Prostate gland (tissue), 2 donors: ENCODE data around the gene CTNNAL1. TPM values are rescaled to one million over a fixed set of nuclear protein-coding genes. Genes with fewer than 3 reads are reported as not detected.

Experiments
- DNase-seq: peaks from one replicate; pipeline ENCODE4 v3.0.0-alpha.2; 2019; ENCODE audit warnings: low spot score
- H3K27ac ChIP-seq, 2 donors: fragments of 200-600 bp; sonication (generic); 2 replicates each; pipeline ENCODE4 v1.5.1; 2017 to 2019
- H3K27me3 ChIP-seq: fragments of 200-600 bp; sonication (generic); replicated peaks from 2 replicates; pipeline ENCODE4 v1.5.1; 2019; ENCODE audit not compliant: insufficient read depth
- H3K36me3 ChIP-seq, 2 donors: fragments of 200-600 bp; sonication (generic); 1 replicate in 1 of 2; 2 replicates in 1 of 2; pipeline versions ENCODE4 v1.5.1 to v1.8.1; 2017 to 2019
- H3K4me1 ChIP-seq: fragments of 200-600 bp; sonication (generic); replicated peaks from 2 replicates; pipeline ENCODE4 v1.5.1; 2019
- H3K4me3 ChIP-seq, 2 donors: fragments of 200-600 bp; sonication (generic); 2 replicates each; pipeline ENCODE4 v1.5.1; 2017 to 2019
- H3K9me3 ChIP-seq: fragments of 200-600 bp; sonication (generic); 2 replicates; pipeline ENCODE4 v1.5.1; 2017
- POLR2A ChIP-seq: fragments of 450-650 bp; IDR thresholded peaks from one replicate; pipeline ENCODE4 v1.6.1; 2016; ENCODE audit warnings: antibody characterized with exemption, mild to moderate bottlenecking
- POLR2AphosphoS5 ChIP-seq: sonication (generic); formaldehyde crosslinking; IDR thresholded peaks from one replicate; pipeline ENCODE4 v1.6.1; 2017; ENCODE audit warnings: antibody characterized with exemption
- WGBS: methylation state at CpG from one replicate; pipeline ENCODE4 v1.1.5; 2018; 5-methylcytosine and 5-hydroxymethylcytosine counted together
- intact Hi-C: fragments of 100-400 bp; cut with DNase I; formaldehyde crosslinking; loops from one replicate; pipeline ENCODE4 v1.14.2; 2022
- total RNA-seq, 2 donors: library from RNA; depleted of rRNA; stranded (reverse); fragments of >200 nt; gene quantifications; one replicate each; pipeline ENCODE4 v1.1.0, GENCODE V29; 2016
- TF ChIP-seq, protein P1 (sequence below), 4 experiments: fragments of 200-600 bp in 2 of 4; fragments of 450-650 bp in 2 of 4; sonication (generic) in 2 of 4; IDR thresholded peaks; 1 replicate in 3 of 4; 2 replicates in 1 of 4; pipeline ENCODE4 v1.5.1; 2016 to 2019; ENCODE audit warnings: antibody characterized with exemption in 4 of 4, mild to moderate bottlenecking in 2 of 4, moderate library complexity in 2 of 4

The CTNNAL1 gene
- total RNA-seq, 2 donors from 2014 or later = 20.2 to 74.6 TPM

DNA sequence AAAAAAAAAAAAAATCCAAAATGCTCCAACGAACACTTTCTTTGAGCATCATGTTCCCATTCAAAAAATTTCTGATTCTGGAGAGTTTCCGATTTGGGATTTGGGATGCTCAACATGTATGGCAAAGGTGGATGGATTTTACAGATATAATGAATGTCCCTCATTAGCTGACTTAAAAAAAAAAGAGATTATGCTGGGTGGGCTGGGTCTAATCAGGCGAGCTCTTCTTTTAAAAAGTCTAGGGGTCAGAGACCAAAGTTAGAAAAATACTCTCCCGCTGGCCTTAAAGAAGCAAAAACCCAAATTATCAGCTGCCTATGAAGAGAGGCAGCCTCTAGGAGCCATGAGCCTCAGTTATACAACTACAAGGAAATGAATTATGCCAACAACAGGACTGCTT, 15.2 kb upstream of the CTNNAL1 start:
- Histone ChIP-seq H3K27me3 (no peaks in the 10 kb centered on the region), H3K9me3 (no peaks in the 10 kb centered on the region), H3K4me3 (no peak overlapping the region), H3K36me3 (no peaks in the 10 kb centered on the region), H3K27ac (no peak overlapping the region), H3K4me1 (no peaks in the 10 kb centered on the region)
- WGBS = 96% methylated on average over 4 of the region's 4 CpGs
- no peak for DNase-seq
- intact Hi-C loops = no loop called here
- TF ChIP-seq POLR2A (no peak), POLR2AphosphoS5 (no peak)
- TF ChIP-seq, protein P1, sequence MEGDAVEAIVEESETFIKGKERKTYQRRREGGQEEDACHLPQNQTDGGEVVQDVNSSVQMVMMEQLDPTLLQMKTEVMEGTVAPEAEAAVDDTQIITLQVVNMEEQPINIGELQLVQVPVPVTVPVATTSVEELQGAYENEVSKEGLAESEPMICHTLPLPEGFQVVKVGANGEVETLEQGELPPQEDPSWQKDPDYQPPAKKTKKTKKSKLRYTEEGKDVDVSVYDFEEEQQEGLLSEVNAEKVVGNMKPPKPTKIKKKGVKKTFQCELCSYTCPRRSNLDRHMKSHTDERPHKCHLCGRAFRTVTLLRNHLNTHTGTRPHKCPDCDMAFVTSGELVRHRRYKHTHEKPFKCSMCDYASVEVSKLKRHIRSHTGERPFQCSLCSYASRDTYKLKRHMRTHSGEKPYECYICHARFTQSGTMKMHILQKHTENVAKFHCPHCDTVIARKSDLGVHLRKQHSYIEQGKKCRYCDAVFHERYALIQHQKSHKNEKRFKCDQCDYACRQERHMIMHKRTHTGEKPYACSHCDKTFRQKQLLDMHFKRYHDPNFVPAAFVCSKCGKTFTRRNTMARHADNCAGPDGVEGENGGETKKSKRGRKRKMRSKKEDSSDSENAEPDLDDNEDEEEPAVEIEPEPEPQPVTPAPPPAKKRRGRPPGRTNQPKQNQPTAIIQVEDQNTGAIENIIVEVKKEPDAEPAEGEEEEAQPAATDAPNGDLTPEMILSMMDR (IDR thresholded peaks at IDR 0.05) = no peak

DNA sequence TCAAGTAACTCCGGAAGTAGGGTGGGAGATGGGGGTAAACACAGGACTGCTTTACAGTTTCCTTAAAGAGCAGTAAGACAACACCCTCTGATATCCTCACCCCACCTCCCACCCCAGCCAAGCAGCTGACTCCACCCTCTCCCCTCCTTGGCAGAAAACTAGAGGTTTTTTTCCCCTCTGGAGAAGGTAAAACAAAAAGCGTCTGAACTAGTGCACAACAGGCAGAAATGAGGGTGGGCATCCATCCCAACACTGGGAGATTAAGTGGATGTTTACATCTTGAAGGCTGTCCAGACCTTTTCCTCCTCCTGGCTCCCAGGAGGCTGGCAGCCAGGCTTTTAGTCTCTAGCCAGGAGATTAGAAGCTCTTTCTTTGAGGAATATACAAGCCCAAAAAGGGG, 13.9 kb upstream of the CTNNAL1 start:
- no peak overlapping the region for H3K27ac ChIP-seq

DNA sequence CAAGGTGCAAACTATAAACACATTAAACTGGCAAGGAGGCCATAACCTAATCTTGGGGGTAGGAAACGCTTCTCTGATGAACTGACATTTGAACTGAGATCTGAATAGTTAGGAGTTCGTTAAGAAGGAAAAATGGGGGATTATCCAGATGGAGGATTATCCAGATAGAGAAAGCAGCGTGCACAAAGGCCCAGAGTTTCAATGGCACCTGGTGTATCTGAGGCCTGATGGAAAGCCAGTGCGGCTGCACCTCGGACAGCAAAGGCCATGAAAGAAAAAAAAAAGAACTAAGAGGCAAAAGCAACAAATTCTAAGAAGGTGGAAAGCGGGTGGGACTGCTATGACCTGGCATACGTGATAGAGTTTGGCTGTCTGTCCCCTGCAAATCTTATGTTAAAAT, 13.0 kb upstream of the CTNNAL1 start:
- no peaks in the 10 kb centered on the region for H3K4me1 ChIP-seq
- no peak overlapping the region for H3K27ac ChIP-seq
- 92% methylated on average over 7 of the region's 7 CpGs for WGBS
- H3K4me3 ChIP-seq = no peak overlapping the region
- H3K9me3 ChIP-seq = no peaks in the 10 kb centered on the region
- H3K36me3 ChIP-seq = no peaks in the 10 kb centered on the region
- no peak for DNase-seq
- intact Hi-C loops = no loop called here
- TF ChIP-seq, protein P1 (IDR thresholded peaks at IDR 0.05) = no peak
- TF ChIP-seq POLR2A = no peak
- TF ChIP-seq POLR2AphosphoS5 = no peak
- H3K27me3 ChIP-seq = no peaks in the 10 kb centered on the region

More for the DNA sequence above, 13.9 kb upstream of the CTNNAL1 start:
- 27% methylated on average over 2 of the region's 2 CpGs for WGBS
- intact Hi-C loops = no loop called here
- DNase-seq = no peak
- no peak overlapping the region for H3K4me3 ChIP-seq
- H3K9me3 ChIP-seq = no peaks in the 10 kb centered on the region
- TF ChIP-seq POLR2A = no peak
- TF ChIP-seq POLR2AphosphoS5 = no peak
- H3K36me3 ChIP-seq = no peaks in the 10 kb centered on the region
- no peaks in the 10 kb centered on the region for H3K27me3 ChIP-seq
- H3K4me1 ChIP-seq = no peaks in the 10 kb centered on the region

DNA sequence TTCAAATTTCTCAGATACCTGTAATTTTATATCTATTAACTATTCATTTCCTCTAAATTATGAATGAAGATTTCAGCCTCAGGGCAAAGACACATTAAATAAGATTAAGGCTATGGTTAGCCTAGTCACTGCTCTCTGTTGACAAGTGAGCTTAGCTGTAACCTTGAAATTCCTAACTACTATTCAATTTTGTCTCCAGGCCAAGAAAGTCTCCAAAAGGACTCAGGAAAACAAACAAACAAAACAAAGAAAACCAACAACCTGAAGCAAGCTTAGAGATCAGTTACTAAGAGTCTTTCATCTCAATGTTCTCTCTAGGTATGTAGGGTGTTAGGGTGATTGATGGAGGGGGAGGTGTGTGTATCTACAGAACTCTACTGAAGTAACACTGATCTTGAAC, 9.6 kb upstream of the CTNNAL1 start:
- no peak for DNase-seq
- Histone ChIP-seq H3K36me3 (no peaks in the 10 kb centered on the region), H3K4me1 (no peaks in the 10 kb centered on the region), H3K4me3 (no peak overlapping the region), H3K27ac (no peak overlapping the region), H3K27me3 (no peaks in the 10 kb centered on the region), H3K9me3 (no peaks in the 10 kb centered on the region)
- TF ChIP-seq POLR2AphosphoS5 (no peak), POLR2A (no peak)
- TF ChIP-seq, protein P1 (IDR thresholded peaks at IDR 0.05) = no peak
- intact Hi-C loops = no loop called here

DNA sequence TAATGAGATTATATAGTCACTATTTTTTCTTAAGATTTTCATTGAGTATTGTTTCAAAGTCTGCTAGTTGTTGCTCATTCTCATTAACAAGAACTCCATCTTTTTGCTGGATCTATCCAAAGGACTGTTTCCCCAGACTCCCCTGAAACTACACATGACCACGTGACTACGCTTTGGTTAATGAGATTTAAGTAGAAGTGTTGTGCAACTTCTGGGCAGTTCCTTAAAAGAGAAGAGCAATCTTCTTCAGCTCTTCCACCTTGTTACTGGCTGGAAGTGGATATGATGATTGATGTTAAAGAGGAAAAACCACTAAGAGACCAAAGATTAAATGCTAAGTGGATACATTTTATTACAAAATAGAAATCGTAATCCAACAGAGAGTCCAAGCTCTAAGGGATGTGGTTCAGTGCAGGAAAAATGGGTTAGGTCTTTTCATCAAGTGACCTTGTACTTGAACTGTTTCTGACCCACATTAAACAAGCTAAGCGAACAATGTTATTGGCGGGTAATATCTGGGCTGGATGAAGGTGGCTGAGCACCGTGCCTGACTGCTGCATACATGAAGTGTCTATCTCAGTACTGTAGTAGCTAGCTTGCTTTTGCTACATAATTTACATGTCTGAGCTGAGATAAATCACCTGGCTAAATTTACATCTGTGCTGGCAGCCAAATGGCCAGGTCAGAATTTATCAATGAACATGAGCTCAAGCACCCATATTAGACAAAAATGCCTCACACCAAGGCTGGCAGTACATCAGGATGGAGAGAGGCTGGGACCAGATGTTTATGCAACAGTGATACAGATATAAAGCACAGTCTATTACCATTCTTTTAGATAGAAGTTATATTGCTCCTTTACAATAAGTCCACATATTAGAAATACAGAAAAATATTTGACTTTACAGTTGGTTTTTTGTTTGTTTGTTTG, 7.5 kb upstream of the CTNNAL1 start:
- TF ChIP-seq, protein P1 (IDR thresholded peaks at IDR 0.05) = no peak
- TF ChIP-seq POLR2A = no peak
- TF ChIP-seq POLR2AphosphoS5 = no peak
- no peak for DNase-seq
- Histone ChIP-seq H3K27ac (no peak overlapping the region), H3K27me3 (no peaks in the 10 kb centered on the region), H3K9me3 (no peaks in the 10 kb centered on the region), H3K4me1 (no peaks in the 10 kb centered on the region), H3K4me3 (no peak overlapping the region), H3K36me3 (no peaks in the 10 kb centered on the region)
- 68% methylated on average over 6 of the region's 6 CpGs for WGBS
- intact Hi-C loops = no loop called here
